NCI-H748 treated with DMSO at 0.1 percent for 48 hours (cell line): ENCODE results near the gene GIT2.

ENCODE experiments used
- DNase-seq: peaks from one replicate; lab custom pipeline; 2025; lab: John Stamatoyannopoulos, UW

Gene GIT2

GRCh38 chr12:109888179-109889020 is 107.8 kb downstream of the GIT2 start:
- no peak for DNase-seq

GRCh38 chr12:109885616-109886015 is 110.6 kb downstream of the GIT2 start:
- DNase-seq: no peak

- no peak for DNase-seq
These were observed 112.7 kb downstream of the GIT2 start for GRCh38 chr12:109883461-109883860.

DNA sequence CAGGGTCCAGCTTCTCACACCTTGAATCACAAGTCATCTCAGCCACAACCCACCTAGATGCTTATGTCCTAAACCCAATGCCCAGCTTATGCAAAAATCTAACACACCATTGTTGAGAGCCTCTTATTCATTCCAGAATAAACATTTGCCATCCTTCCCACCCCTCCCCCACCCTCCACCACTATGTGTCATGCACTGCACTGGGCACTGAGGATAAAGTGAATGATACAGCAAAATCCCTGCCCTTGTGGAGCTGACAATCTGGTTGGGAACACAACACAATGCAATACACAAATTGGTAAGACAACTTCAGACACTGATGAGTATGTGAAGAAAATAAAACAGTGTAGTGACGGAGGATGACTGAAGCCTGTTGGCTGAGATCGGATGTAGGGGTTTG is 114.4 kb downstream of the GIT2 start:
- no peak for DNase-seq

- no peak for DNase-seq
These were observed 115.2 kb downstream of the GIT2 start for GRCh38 chr12:109880938-109881337.

DNA sequence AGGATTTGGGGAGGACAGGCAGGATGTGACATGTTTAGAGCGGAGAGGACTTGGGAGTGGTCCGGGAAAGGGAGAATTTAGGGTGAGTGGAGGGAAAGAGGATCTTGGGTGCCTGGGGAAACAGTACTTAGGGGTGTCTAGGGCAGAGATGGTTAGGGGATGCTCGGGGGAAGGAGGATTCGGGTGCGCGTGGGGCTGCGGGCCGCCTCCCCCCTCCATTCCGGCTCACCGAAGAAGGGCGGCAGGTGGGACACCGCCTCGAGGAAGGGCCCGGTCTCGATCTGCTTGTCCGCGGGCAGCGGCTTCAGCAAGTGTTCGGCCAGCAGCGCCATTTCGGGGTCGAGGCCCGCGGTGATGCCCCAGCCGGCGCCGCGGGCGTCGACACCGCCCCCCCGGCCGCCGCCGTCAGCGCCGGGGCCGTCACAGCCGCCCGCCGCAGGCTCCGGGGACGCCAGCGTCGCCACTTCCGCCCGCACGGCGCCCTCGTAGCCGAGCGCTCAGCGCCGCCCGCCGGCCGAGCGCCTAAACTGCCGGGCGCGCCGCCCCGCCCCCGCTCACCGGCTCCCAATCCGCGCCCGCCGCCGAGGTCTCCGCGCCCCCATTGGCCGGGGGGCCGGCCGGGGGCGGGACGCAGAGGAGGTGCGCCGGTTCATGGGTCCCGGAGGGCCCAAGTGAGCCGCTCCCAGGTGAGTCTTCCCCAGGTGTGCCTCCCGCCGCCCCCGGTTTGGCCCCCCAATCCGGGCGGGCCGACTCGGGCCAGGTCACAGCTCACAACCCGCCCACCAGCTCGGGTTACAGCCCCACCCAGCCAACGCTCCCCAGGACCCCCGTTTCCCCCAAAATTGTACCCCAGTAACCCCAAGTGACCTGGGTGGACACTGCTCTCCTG is 115.9 kb downstream of the GIT2 start, which contains the start of gene GLTP:
GLTP (minus strand) TSS at position 499 of the 889 bp plus-strand sequence; CDS start at position 332, 167 bp downstream.
- peak; percentile 74 for DNase-seq
